ENCODE data around the gene LRCH3.

DNA sequence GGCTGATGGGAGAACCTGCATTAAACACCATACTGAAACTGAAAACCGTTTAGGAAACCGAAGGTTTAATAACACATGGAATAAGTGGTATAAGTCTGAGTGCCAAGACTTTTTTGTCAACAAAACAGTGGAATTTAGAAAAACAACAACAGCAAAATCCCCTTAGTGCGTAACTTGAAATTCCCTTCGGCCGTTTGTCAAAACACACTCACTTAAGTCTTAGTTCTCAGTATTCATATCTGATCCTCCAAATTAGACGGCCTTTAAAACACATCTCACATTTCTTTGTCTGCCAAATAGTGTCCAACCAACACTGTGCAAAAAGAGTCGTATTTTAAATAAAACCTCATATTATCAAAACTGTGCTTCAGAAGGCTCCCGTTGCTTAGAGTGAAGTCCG is 64.5 kb downstream of the LRCH3 start:
- TF ChIP-seq POLR2A (IDR thresholded peaks at IDR 0.05), result no peak
- TF ChIP-seq, protein P1, sequence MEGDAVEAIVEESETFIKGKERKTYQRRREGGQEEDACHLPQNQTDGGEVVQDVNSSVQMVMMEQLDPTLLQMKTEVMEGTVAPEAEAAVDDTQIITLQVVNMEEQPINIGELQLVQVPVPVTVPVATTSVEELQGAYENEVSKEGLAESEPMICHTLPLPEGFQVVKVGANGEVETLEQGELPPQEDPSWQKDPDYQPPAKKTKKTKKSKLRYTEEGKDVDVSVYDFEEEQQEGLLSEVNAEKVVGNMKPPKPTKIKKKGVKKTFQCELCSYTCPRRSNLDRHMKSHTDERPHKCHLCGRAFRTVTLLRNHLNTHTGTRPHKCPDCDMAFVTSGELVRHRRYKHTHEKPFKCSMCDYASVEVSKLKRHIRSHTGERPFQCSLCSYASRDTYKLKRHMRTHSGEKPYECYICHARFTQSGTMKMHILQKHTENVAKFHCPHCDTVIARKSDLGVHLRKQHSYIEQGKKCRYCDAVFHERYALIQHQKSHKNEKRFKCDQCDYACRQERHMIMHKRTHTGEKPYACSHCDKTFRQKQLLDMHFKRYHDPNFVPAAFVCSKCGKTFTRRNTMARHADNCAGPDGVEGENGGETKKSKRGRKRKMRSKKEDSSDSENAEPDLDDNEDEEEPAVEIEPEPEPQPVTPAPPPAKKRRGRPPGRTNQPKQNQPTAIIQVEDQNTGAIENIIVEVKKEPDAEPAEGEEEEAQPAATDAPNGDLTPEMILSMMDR (IDR thresholded peaks at IDR 0.05), result no peak
